Measurements from ENCODE around the gene NPHP3. TPM values are rescaled to one million over a fixed set of nuclear protein-coding genes. Genes with fewer than 3 reads are reported as not detected.

NPHP3 gene
- total RNA-seq, 1 donor from 2014 or later: 32.0 TPM

- no peak for DNase-seq (ENCODE audit: low read depth)
- Histone ChIP-seq H3K4me2 (ENCODE audit: low read length) (no peak overlapping the region), H3K4me3 (ENCODE audit: insufficient read depth, low read depth, low read length) (no peak overlapping the region), H3K27me3 (ENCODE audit: insufficient read depth, low read length) (no peaks in the 10 kb centered on the region), H3K9ac (ENCODE audit: low read length) (no peak overlapping the region), H3K27ac (ENCODE audit: low read depth, low read length) (no peak overlapping the region), H3K9me3 (ENCODE audit: insufficient read depth, low read depth, low read length) (no peaks in the 10 kb centered on the region), H2AFZ (ENCODE audit: low read depth, low read length) (no peak overlapping the region), H3K36me3 (ENCODE audit: insufficient read depth, low read length) (peaks cover 44% of the 10 kb centered on the region), H3K79me2 (ENCODE audit: insufficient read depth, low read length) (no peaks in the 10 kb centered on the region), H3K4me1 (ENCODE audit: insufficient read depth, low read length) (no peaks in the 10 kb centered on the region), H4K20me1 (ENCODE audit: insufficient read depth, low read length) (no peaks in the 10 kb centered on the region)
- TF ChIP-seq EZH2 (IDR thresholded peaks at IDR 0.05; ENCODE audit: insufficient read depth, low read length) (no peak), CTCF (IDR thresholded peaks at IDR 0.05; ENCODE audit: insufficient read depth, low read depth, low read length) (no peak)
- Mint-ChIP-seq H3K27me3 (ENCODE audit: low read depth, unreplicated experiment) (no peaks in the 10 kb centered on the region), H3K36me3 (ENCODE audit: low read depth, unreplicated experiment) (peaks cover 6% of the 10 kb centered on the region), H3K4me1 (ENCODE audit: low read depth, unreplicated experiment) (no peaks in the 10 kb centered on the region), H3K27ac (ENCODE audit: unreplicated experiment) (no peak overlapping the region), H3K9me3 (ENCODE audit: unreplicated experiment) (no peaks in the 10 kb centered on the region), H3K4me3 (ENCODE audit: unreplicated experiment) (no peak overlapping the region)
- FAIRE-seq: no peak
Observed at GRCh38 chr3:132690040-132690439, 32.2 kb downstream of the NPHP3 start.

- H3K9ac ChIP-seq (ENCODE audit: low read length): no peak overlapping the region
- H4K20me1 ChIP-seq (ENCODE audit: insufficient read depth, low read length): no peaks in the 10 kb centered on the region
- peaks cover 14% of the 10 kb centered on the region for H3K36me3 ChIP-seq (ENCODE audit: insufficient read depth, low read length)
- H3K9me3 Mint-ChIP-seq (ENCODE audit: unreplicated experiment): no peaks in the 10 kb centered on the region
- H3K27me3 ChIP-seq (ENCODE audit: insufficient read depth, low read length): no peaks in the 10 kb centered on the region
- DNase-seq (ENCODE audit: low read depth) (no peak), FAIRE-seq (no peak)
- no peaks in the 10 kb centered on the region for H3K27me3 Mint-ChIP-seq (ENCODE audit: low read depth, unreplicated experiment)
- H3K36me3 Mint-ChIP-seq (ENCODE audit: low read depth, unreplicated experiment): no peaks in the 10 kb centered on the region
- TF ChIP-seq EZH2 (IDR thresholded peaks at IDR 0.05; ENCODE audit: insufficient read depth, low read length) (no peak), CTCF (IDR thresholded peaks at IDR 0.05; ENCODE audit: insufficient read depth, low read depth, low read length) (no peak)
- no peak overlapping the region for H3K4me3 Mint-ChIP-seq (ENCODE audit: unreplicated experiment)
- H3K4me1 ChIP-seq (ENCODE audit: insufficient read depth, low read length): no peaks in the 10 kb centered on the region
- H3K79me2 ChIP-seq (ENCODE audit: insufficient read depth, low read length): no peaks in the 10 kb centered on the region
- no peaks in the 10 kb centered on the region for H3K9me3 ChIP-seq (ENCODE audit: insufficient read depth, low read depth, low read length)
- no peak overlapping the region for H3K27ac Mint-ChIP-seq (ENCODE audit: unreplicated experiment)
- no peak overlapping the region for H3K4me3 ChIP-seq (ENCODE audit: insufficient read depth, low read depth, low read length)
- H3K27ac ChIP-seq (ENCODE audit: low read depth, low read length): no peak overlapping the region
- H2AFZ ChIP-seq (ENCODE audit: low read depth, low read length): no peak overlapping the region
- no peaks in the 10 kb centered on the region for H3K4me1 Mint-ChIP-seq (ENCODE audit: low read depth, unreplicated experiment)
- no peak overlapping the region for H3K4me2 ChIP-seq (ENCODE audit: low read length)
Observed at GRCh38 chr3:132682201-132682600, 40.0 kb downstream of the NPHP3 start.

GRCh38 chr3:132681421-132681820 lies 40.8 kb downstream of the NPHP3 start:
- no peaks in the 10 kb centered on the region for H3K79me2 ChIP-seq (ENCODE audit: insufficient read depth, low read length)
- H3K4me3 Mint-ChIP-seq (ENCODE audit: unreplicated experiment): no peak overlapping the region
- H2AFZ ChIP-seq (ENCODE audit: low read depth, low read length): no peak overlapping the region
- H3K36me3 ChIP-seq (ENCODE audit: insufficient read depth, low read length): peaks cover 19% of the 10 kb centered on the region
- no peak overlapping the region for H3K4me2 ChIP-seq (ENCODE audit: low read length)
- no peak overlapping the region for H3K27ac Mint-ChIP-seq (ENCODE audit: unreplicated experiment)
- peaks cover 1% of the 10 kb centered on the region for H3K36me3 Mint-ChIP-seq (ENCODE audit: low read depth, unreplicated experiment)
- H3K27me3 ChIP-seq (ENCODE audit: insufficient read depth, low read length): no peaks in the 10 kb centered on the region
- H3K27ac ChIP-seq (ENCODE audit: low read depth, low read length): no peak overlapping the region
- no peaks in the 10 kb centered on the region for H3K4me1 ChIP-seq (ENCODE audit: insufficient read depth, low read length)
- DNase-seq (ENCODE audit: low read depth) (no peak), FAIRE-seq (peak; percentile 17)
- no peak overlapping the region for H3K4me3 ChIP-seq (ENCODE audit: insufficient read depth, low read depth, low read length)
- H3K9me3 Mint-ChIP-seq (ENCODE audit: unreplicated experiment): no peaks in the 10 kb centered on the region
- no peak overlapping the region for H3K9ac ChIP-seq (ENCODE audit: low read length)
- no peaks in the 10 kb centered on the region for H3K9me3 ChIP-seq (ENCODE audit: insufficient read depth, low read depth, low read length)
- H3K27me3 Mint-ChIP-seq (ENCODE audit: low read depth, unreplicated experiment): no peaks in the 10 kb centered on the region
- H3K4me1 Mint-ChIP-seq (ENCODE audit: low read depth, unreplicated experiment): no peaks in the 10 kb centered on the region
- no peaks in the 10 kb centered on the region for H4K20me1 ChIP-seq (ENCODE audit: insufficient read depth, low read length)
- TF ChIP-seq CTCF (IDR thresholded peaks at IDR 0.05; ENCODE audit: insufficient read depth, low read depth, low read length) (no peak), EZH2 (IDR thresholded peaks at IDR 0.05; ENCODE audit: insufficient read depth, low read length) (no peak)

All from astrocyte (in vitro differentiated cells and primary cell).